A204.1 (cell line): ENCODE data around the gene COA1.
"Not testable (repeated sequence)": the region's sequence is repeated elsewhere in the genome, so short reads cannot be mapped to it uniquely, and the experiment has no call there.

ENCODE experiments used
- FAIRE-seq: peaks from 2 replicates; lab custom pipeline; 2012; peaks lifted over from hg19 to GRCh38; lab: Jason Lieb, UNC

Gene COA1

GRCh38 chr7:43626695-43627094 is 102.6 kb downstream of the COA1 start:
- no peak for FAIRE-seq

- FAIRE-seq: no peak
Observed at GRCh38 chr7:43625980-43626379, 103.3 kb downstream of the COA1 start.

GRCh38 chr7:43625453-43625852 is 103.9 kb downstream of the COA1 start:
- FAIRE-seq: no peak

- no peak for FAIRE-seq
Observed at GRCh38 chr7:43624156-43624555, 105.2 kb downstream of the COA1 start.

GRCh38 chr7:43621729-43622448 is 107.4 kb downstream of the COA1 start:
- no peak for FAIRE-seq

GRCh38 chr7:43619213-43620012 is 109.9 kb downstream of the COA1 start:
- no peak for FAIRE-seq

GRCh38 chr7:43618073-43618472 is 111.2 kb downstream of the COA1 start:
- FAIRE-seq: no peak

- FAIRE-seq: no peak
Observed at GRCh38 chr7:43616977-43617376, 112.3 kb downstream of the COA1 start.

GRCh38 chr7:43615558-43616145 is 113.7 kb downstream of the COA1 start:
- FAIRE-seq: no peak

GRCh38 chr7:43612599-43613589 is 116.4 kb downstream of the COA1 start:
- no peak for FAIRE-seq

- FAIRE-seq: no peak
Observed at GRCh38 chr7:43612128-43612527, 117.2 kb downstream of the COA1 start.

GRCh38 chr7:43609097-43609496 is 120.2 kb downstream of the COA1 start:
- no peak for FAIRE-seq

- FAIRE-seq: no peak
Observed at GRCh38 chr7:43604251-43604650, 125.1 kb downstream of the COA1 start.

- FAIRE-seq: no peak
Observed at GRCh38 chr7:43602256-43602655, 127.1 kb downstream of the COA1 start.

GRCh38 chr7:43600056-43600455 is 129.3 kb downstream of the COA1 start:
- no peak for FAIRE-seq

GRCh38 chr7:43596426-43596825 is 132.9 kb downstream of the COA1 start:
- not testable (repeated sequence) for FAIRE-seq

GRCh38 chr7:43594020-43594419 is 135.3 kb downstream of the COA1 start:
- FAIRE-seq: no peak

GRCh38 chr7:43593010-43593409 is 136.3 kb downstream of the COA1 start:
- FAIRE-seq: no peak

GRCh38 chr7:43592326-43592725 is 137.0 kb downstream of the COA1 start:
- FAIRE-seq: no peak

GRCh38 chr7:43591558-43592180 is 137.7 kb downstream of the COA1 start:
- FAIRE-seq: no peak

GRCh38 chr7:43590862-43591557 is 138.3 kb downstream of the COA1 start:
- FAIRE-seq: no peak
